DOHH2 (cell line): ENCODE results near the gene DNAJC4.

ENCODE experiments used
- H3F3A ChIP-seq: fragments of 200-600 bp; sonication (generic), shearing (Covaris generic); 2 replicates; pipeline ENCODE4 v1.6.0; 2016; ENCODE audit warnings: antibody characterized with exemption, mild to moderate bottlenecking; ENCODE audit not compliant: control insufficient read depth, insufficient read depth
- H3K27ac ChIP-seq: fragments of 200-600 bp; sonication (generic); 2 replicates; pipeline ENCODE4 v1.5.1; 2014; ENCODE audit warnings: low read depth, mild to moderate bottlenecking, low read length, moderate library complexity
- H3K27me3 ChIP-seq: fragments of 200-600 bp; sonication (generic); 2 replicates; pipeline ENCODE4 v1.6.1; 2014; ENCODE audit warnings: mild to moderate bottlenecking, low read length, mixed read lengths; ENCODE audit not compliant: control insufficient read depth
- H3K36me3 ChIP-seq: fragments of 200-600 bp; sonication (generic); 2 replicates; pipeline ENCODE4 v1.6.1; 2014; ENCODE audit warnings: mild to moderate bottlenecking, low read length, moderate library complexity, mixed read lengths; ENCODE audit not compliant: control insufficient read depth
- H3K4me1 ChIP-seq: fragments of 200-600 bp; sonication (generic); 2 replicates; pipeline ENCODE4 v1.6.1; 2014; ENCODE audit warnings: mild to moderate bottlenecking, low read length, mixed read lengths; ENCODE audit not compliant: control insufficient read depth
- H3K4me2 ChIP-seq: fragments of 200-600 bp; sonication (generic); 2 replicates; pipeline ENCODE4 v1.6.0; 2014; ENCODE audit warnings: mild to moderate bottlenecking, low read length, moderate library complexity
- H3K4me3 ChIP-seq: fragments of 200-600 bp; sonication (generic); 2 replicates; pipeline ENCODE4 v1.5.1; 2014; ENCODE audit warnings: mild to moderate bottlenecking, low read length, mixed read lengths
- H3K79me2 ChIP-seq: fragments of 200-600 bp; sonication (generic); 2 replicates; pipeline ENCODE4 v1.6.1; 2014; ENCODE audit warnings: mild to moderate bottlenecking, low read length, mixed read lengths; ENCODE audit not compliant: control insufficient read depth
- H3K9me2 ChIP-seq: fragments of 200-600 bp; sonication (generic); replicated peaks from 2 replicates; pipeline ENCODE4 v1.6.1; 2014; ENCODE audit warnings: mild to moderate bottlenecking, low read length, mixed read lengths; ENCODE audit not compliant: control insufficient read depth
- H3K9me3 ChIP-seq: fragments of 200-600 bp; sonication (generic); 2 replicates; pipeline ENCODE4 v1.6.1; 2014; ENCODE audit warnings: antibody characterized with exemption, low read length, mixed read lengths; ENCODE audit not compliant: control insufficient read depth, insufficient read depth
- H4K20me1 ChIP-seq: fragments of 200-600 bp; sonication (generic); 2 replicates; pipeline ENCODE4 v1.6.0; 2014; ENCODE audit warnings: low read depth, mild to moderate bottlenecking, antibody characterized with exemption, low read length, moderate library complexity; ENCODE audit not compliant: control insufficient read depth, insufficient read depth
- EZH2phosphoT487 ChIP-seq: fragments of 200-600 bp; sonication (generic); IDR thresholded peaks from 2 replicates; pipeline ENCODE4 v1.6.1; 2017; ENCODE audit warnings: borderline replicate concordance, mild to moderate bottlenecking, antibody characterized with exemption, low read length, moderate library complexity, mixed read lengths
- TF ChIP-seq, protein P1 (sequence below): fragments of 200-600 bp; sonication (generic); IDR thresholded peaks from one replicate; pipeline ENCODE4 v1.5.1; 2014; ENCODE audit warnings: antibody characterized with exemption, mild to moderate bottlenecking, low read depth, low read length; ENCODE audit not compliant: poor library complexity, severe bottlenecking

DNAJC4 gene

DNA sequence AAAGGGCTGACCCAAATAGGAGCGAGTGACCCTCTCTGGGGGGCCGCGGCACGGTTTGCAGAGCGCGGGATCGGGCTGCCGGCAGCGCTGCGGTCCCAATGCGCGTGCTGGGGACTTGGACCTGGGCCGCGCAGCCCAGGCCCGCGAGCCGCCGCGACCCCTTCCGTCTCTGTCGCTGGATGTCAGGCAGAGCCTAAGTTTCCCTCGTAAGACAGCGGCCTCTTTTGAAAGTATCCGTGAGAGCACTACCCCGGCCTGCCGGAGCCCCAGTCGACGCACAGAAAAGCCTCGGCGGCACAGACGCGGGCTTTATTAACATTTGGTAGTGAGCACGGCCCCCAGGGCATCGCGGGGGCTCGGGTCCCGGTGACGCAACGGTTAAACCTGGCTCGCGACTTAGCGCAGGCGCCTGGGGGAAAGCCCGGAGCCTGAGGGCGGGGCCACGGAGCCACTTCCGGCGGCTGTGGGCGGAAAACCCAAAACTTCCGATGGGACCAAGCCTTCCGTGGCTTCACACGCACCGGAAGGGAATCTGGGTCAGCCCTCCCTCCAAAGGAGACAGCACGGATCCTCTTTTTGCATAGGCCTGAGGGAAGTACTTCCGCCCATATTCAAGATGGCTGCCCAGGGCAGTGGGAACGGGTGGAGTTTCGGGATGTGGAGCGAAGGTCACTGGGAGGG, 39.3 kb downstream of the DNAJC4 start:
- H3K27me3 ChIP-seq, result no peaks in the 10 kb centered on the region
- no peaks in the 10 kb centered on the region for H3K9me3 ChIP-seq
- H3K27ac ChIP-seq, result peak overlapping the region; percentile 90
- H3K4me1 ChIP-seq, result peaks cover 26% of the 10 kb centered on the region
- H3K36me3 ChIP-seq, result peaks cover 29% of the 10 kb centered on the region
- peaks cover 12% of the 10 kb centered on the region for H3F3A ChIP-seq
- TF ChIP-seq EZH2phosphoT487, result no peak
- TF ChIP-seq, protein P1, sequence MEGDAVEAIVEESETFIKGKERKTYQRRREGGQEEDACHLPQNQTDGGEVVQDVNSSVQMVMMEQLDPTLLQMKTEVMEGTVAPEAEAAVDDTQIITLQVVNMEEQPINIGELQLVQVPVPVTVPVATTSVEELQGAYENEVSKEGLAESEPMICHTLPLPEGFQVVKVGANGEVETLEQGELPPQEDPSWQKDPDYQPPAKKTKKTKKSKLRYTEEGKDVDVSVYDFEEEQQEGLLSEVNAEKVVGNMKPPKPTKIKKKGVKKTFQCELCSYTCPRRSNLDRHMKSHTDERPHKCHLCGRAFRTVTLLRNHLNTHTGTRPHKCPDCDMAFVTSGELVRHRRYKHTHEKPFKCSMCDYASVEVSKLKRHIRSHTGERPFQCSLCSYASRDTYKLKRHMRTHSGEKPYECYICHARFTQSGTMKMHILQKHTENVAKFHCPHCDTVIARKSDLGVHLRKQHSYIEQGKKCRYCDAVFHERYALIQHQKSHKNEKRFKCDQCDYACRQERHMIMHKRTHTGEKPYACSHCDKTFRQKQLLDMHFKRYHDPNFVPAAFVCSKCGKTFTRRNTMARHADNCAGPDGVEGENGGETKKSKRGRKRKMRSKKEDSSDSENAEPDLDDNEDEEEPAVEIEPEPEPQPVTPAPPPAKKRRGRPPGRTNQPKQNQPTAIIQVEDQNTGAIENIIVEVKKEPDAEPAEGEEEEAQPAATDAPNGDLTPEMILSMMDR, result peak; percentile 19
- peak overlapping the region; percentile 100 for H3K4me2 ChIP-seq
- peaks cover 30% of the 10 kb centered on the region for H3K79me2 ChIP-seq
- H4K20me1 ChIP-seq, result no peaks in the 10 kb centered on the region
- H3K9me2 ChIP-seq, result no peaks in the 10 kb centered on the region
- H3K4me3 ChIP-seq, result peak overlapping the region; percentile 90

DNA sequence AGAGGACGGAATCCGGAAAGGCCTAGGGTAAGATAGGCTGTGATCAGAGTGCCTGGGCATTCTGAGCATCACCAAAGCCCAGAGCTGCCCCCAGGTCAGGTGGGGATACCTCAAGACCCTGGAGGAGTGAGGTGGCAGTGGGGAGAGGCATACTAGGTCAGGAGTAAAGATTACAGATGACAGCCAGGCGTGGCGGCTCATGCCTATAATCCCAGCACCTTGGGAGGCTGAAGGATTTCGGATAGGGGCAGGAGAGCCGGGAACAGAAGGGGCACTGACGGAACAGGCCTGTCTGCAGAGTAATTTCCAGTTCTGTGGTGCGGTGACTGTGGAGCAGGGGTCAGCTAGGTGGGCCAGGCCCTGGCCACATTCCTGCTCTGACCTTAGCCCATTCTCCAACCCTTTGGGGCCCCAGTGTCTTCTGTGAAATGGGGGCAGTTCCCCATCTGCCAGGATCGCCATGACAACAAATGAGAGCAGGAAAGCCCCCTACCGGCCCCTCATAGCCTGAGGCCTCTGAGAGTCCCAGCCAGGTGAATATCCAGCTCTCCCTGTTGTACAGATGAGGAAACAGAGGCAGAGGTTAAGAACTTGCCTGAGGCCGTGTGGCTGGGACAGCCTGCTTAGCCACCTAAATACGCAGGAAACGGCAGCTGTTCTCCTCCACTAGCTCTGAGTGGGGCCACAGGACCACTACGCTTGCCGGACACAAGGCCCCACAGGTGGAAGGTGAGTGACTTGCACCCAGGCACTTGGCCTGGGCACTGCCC, 44.9 kb downstream of the DNAJC4 start:
- no peaks in the 10 kb centered on the region for H3K9me2 ChIP-seq
- no peak overlapping the region for H3K27ac ChIP-seq
- peaks cover 8% of the 10 kb centered on the region for H3F3A ChIP-seq
- H3K9me3 ChIP-seq, result no peaks in the 10 kb centered on the region
- H3K36me3 ChIP-seq, result peaks cover 23% of the 10 kb centered on the region
- peaks cover 11% of the 10 kb centered on the region for H3K4me1 ChIP-seq
- H3K4me2 ChIP-seq, result no peak overlapping the region
- H3K4me3 ChIP-seq, result no peak overlapping the region
- H4K20me1 ChIP-seq, result no peaks in the 10 kb centered on the region
- H3K79me2 ChIP-seq, result peaks cover 19% of the 10 kb centered on the region
- TF ChIP-seq, protein P1, result no peak
- no peaks in the 10 kb centered on the region for H3K27me3 ChIP-seq

DNA sequence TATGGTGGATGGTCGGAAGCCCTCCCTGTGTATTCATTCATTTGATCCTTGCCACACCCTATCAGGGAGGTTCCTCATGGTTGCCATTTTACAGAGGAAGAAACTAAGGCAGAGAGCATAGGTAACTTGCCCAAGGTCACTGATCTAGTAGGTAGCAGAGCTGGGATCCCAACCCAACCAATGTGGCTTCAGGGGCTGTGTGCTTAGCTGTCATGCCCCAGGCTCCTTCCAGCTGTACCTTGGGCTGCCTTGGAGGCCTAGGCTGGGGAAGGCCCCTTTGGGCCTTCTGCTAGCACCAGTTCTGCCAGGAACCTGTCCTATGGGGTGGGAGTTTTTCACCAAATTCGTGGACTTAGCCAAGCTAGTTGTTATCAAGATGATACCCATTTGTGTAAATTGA, 45.5 kb downstream of the DNAJC4 start:
- Histone ChIP-seq H3F3A (peaks cover 8% of the 10 kb centered on the region), H3K27me3 (no peaks in the 10 kb centered on the region), H3K4me2 (no peak overlapping the region), H3K79me2 (peaks cover 14% of the 10 kb centered on the region), H3K9me2 (no peaks in the 10 kb centered on the region), H3K36me3 (peaks cover 18% of the 10 kb centered on the region), H3K9me3 (no peaks in the 10 kb centered on the region), H3K4me1 (peaks cover 11% of the 10 kb centered on the region), H3K27ac (no peak overlapping the region), H3K4me3 (no peak overlapping the region), H4K20me1 (no peaks in the 10 kb centered on the region)
- TF ChIP-seq, protein P1, result no peak
- no peak for TF ChIP-seq EZH2phosphoT487
